Astrocyte (in vitro differentiated cells and primary cell): ENCODE measurements around the gene TMEM25. TPM values are rescaled to one million over a fixed set of nuclear protein-coding genes. Genes with fewer than 3 reads are reported as not detected.

Experiments used
- DNase-seq: peaks from one replicate; pipeline ENCODE4 v3.0.0-alpha.2; 2010; ENCODE audit warnings: low read depth
- FAIRE-seq: peaks from 2 replicates; lab custom pipeline; 2011; peaks lifted over from hg19 to GRCh38; lab: Jason Lieb, UNC
- H2AFZ ChIP-seq: 2 replicates; pipeline ENCODE4 v1.6.0; 2012; ENCODE audit warnings: low read depth, low read length, inconsistent platforms
- H3K27ac ChIP-seq: 2 replicates; pipeline ENCODE4 v1.5.1; 2011; ENCODE audit warnings: low read depth, low read length, inconsistent platforms
- H3K27me3 ChIP-seq: 2 replicates; pipeline ENCODE4 v1.6.0; 2011; ENCODE audit warnings: low read length, inconsistent platforms; ENCODE audit not compliant: insufficient read depth
- H3K36me3 ChIP-seq: 2 replicates; pipeline ENCODE4 v1.5.1; 2011; ENCODE audit warnings: low read length, inconsistent platforms; ENCODE audit not compliant: insufficient read depth
- H3K4me1 ChIP-seq: 2 replicates; pipeline ENCODE4 v1.5.1; 2011; ENCODE audit warnings: low read length, inconsistent platforms; ENCODE audit not compliant: insufficient read depth
- H3K4me2 ChIP-seq: 2 replicates; pipeline ENCODE4 v1.6.0; 2012; ENCODE audit warnings: low read length, inconsistent platforms
- H3K4me3 ChIP-seq: 2 replicates; pipeline ENCODE4 v1.5.1; 2011; ENCODE audit warnings: low read depth, mild to moderate bottlenecking, low read length, inconsistent platforms; ENCODE audit not compliant: insufficient read depth
- H3K79me2 ChIP-seq: 2 replicates; pipeline ENCODE4 v1.6.0; 2012; ENCODE audit warnings: mild to moderate bottlenecking, low read length, inconsistent platforms; ENCODE audit not compliant: insufficient read depth
- H3K9ac ChIP-seq: 2 replicates; pipeline ENCODE4 v1.6.0; 2012; ENCODE audit warnings: mild to moderate bottlenecking, low read length, inconsistent platforms
- H3K9me3 ChIP-seq: 2 replicates; pipeline ENCODE4 v1.5.1; 2012; ENCODE audit warnings: low read depth, mild to moderate bottlenecking, low read length, inconsistent platforms; ENCODE audit not compliant: insufficient read depth
- H4K20me1 ChIP-seq: 2 replicates; pipeline ENCODE4 v1.6.0; 2012; ENCODE audit warnings: low read length, inconsistent platforms; ENCODE audit not compliant: insufficient read depth
- H3K27ac Mint-ChIP-seq: one replicate; pipeline ENCODE4 v1.8.0; 2021; ENCODE audit warnings: mild to moderate bottlenecking, mixed read lengths; ENCODE audit not compliant: unreplicated experiment
- H3K27me3 Mint-ChIP-seq: one replicate; pipeline ENCODE4 v1.8.0; 2021; ENCODE audit warnings: low read depth, mixed read lengths; ENCODE audit not compliant: unreplicated experiment
- H3K36me3 Mint-ChIP-seq: one replicate; pipeline ENCODE4 v1.8.0; 2021; ENCODE audit warnings: low read depth, mixed read lengths; ENCODE audit not compliant: unreplicated experiment
- H3K4me1 Mint-ChIP-seq: one replicate; pipeline ENCODE4 v1.8.0; 2021; ENCODE audit warnings: low read depth, mixed read lengths; ENCODE audit not compliant: unreplicated experiment
- H3K4me3 Mint-ChIP-seq: one replicate; pipeline ENCODE4 v1.8.0; 2021; ENCODE audit warnings: mild to moderate bottlenecking, moderate library complexity, mixed read lengths; ENCODE audit not compliant: unreplicated experiment
- H3K9me3 Mint-ChIP-seq: one replicate; pipeline ENCODE4 v1.8.0; 2021; ENCODE audit warnings: mild to moderate bottlenecking, mixed read lengths; ENCODE audit not compliant: unreplicated experiment
- CTCF ChIP-seq: IDR thresholded peaks from 2 replicates; pipeline ENCODE4 v1.5.1; 2011; ENCODE audit warnings: low read depth, mild to moderate bottlenecking, inconsistent platforms, low read length, moderate library complexity; ENCODE audit not compliant: insufficient read depth
- EZH2 ChIP-seq: IDR thresholded peaks from 2 replicates; pipeline ENCODE4 v1.6.1; 2012; ENCODE audit warnings: mild to moderate bottlenecking, low read length, inconsistent platforms; ENCODE audit not compliant: insufficient read depth
- total RNA-seq: library from RNA; stranded (reverse); gene quantifications from 2 replicates; pipeline ENCODE4 v1.2.1, GENCODE V29; 2021

The TMEM25 gene
- total RNA-seq, 1 donor from 2014 or later = 19.0 TPM

- H3K27ac Mint-ChIP-seq = no peak overlapping the region
- Histone ChIP-seq H3K79me2 (no peaks in the 10 kb centered on the region), H3K9me3 (no peaks in the 10 kb centered on the region), H3K9ac (no peak overlapping the region), H2AFZ (no peak overlapping the region), H3K4me3 (no peak overlapping the region), H3K36me3 (peaks cover 2% of the 10 kb centered on the region), H3K4me1 (no peaks in the 10 kb centered on the region), H3K27ac (no peak overlapping the region), H3K4me2 (no peak overlapping the region), H4K20me1 (no peaks in the 10 kb centered on the region), H3K27me3 (no peaks in the 10 kb centered on the region)
- no peaks in the 10 kb centered on the region for H3K27me3 Mint-ChIP-seq
- H3K9me3 Mint-ChIP-seq = no peaks in the 10 kb centered on the region
- no peak for DNase-seq
- FAIRE-seq = no peak
- H3K4me3 Mint-ChIP-seq = no peak overlapping the region
- peaks cover 16% of the 10 kb centered on the region for H3K36me3 Mint-ChIP-seq
- TF ChIP-seq EZH2 = no peak
- TF ChIP-seq CTCF = no peak
- H3K4me1 Mint-ChIP-seq = peaks cover 2% of the 10 kb centered on the region
Observed at GRCh38 chr11:118537409-118537980, 6.5 kb downstream of the TMEM25 start.

DNA sequence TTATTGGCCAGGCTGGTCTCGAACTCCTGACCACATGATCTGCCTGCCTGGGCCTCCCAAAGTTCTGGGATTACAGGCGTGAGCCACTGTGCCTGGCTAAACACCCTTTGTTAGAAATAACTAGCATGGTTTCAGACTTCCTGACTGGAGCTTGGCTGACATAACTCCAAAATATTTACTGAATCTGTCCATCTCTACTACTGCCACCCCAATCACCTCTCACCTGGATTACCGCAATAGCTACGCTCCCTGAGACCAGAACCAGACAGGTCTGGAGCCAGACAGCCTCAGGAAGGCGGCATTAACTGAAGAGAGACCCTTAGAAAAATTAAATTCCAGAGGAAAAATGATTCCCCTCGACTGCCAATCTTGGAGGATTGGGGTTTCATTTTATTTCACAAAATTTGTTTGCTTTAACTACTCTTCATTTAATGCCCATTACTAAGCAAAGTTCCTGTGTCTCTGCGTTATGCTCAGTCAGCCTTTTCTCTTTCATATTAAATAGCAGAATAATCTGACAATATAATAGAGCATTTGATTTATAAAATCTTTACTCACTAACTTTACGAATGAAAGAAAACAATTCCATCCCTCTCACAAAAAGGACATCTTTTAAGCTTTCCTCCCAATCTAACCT, 13.1 kb downstream of the TMEM25 start:
- FAIRE-seq (no peak), DNase-seq (no peak)
- Histone ChIP-seq H3K4me1 (no peaks in the 10 kb centered on the region), H3K27ac (no peak overlapping the region), H3K4me3 (no peak overlapping the region), H3K36me3 (peaks cover 2% of the 10 kb centered on the region), H3K9me3 (no peaks in the 10 kb centered on the region), H4K20me1 (no peaks in the 10 kb centered on the region), H2AFZ (no peak overlapping the region), H3K79me2 (no peaks in the 10 kb centered on the region), H3K4me2 (no peak overlapping the region), H3K27me3 (no peaks in the 10 kb centered on the region), H3K9ac (no peak overlapping the region)
- no peak overlapping the region for H3K27ac Mint-ChIP-seq
- no peaks in the 10 kb centered on the region for H3K4me1 Mint-ChIP-seq
- H3K4me3 Mint-ChIP-seq = no peak overlapping the region
- no peaks in the 10 kb centered on the region for H3K9me3 Mint-ChIP-seq
- peaks cover 2% of the 10 kb centered on the region for H3K27me3 Mint-ChIP-seq
- no peak for TF ChIP-seq EZH2
- TF ChIP-seq CTCF = no peak
- H3K36me3 Mint-ChIP-seq = peaks cover 21% of the 10 kb centered on the region

DNA sequence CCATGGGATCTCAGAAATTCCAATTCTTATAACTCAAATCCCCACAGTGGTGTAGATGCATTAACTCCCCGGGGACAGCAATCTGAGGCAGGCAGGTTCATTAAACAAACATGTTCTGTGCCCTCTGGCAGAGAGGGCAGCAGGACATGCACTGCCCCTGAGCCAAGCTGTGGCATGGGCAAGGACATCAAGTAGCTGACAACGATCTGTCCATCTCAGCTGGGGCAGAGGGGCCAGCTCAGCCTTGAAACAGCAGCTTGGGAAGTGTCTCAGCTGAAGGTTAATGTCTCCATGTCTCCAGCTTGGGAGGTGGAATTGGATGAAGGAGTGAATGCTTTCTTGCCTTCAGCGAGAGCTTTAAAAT, 13.6 kb downstream of the TMEM25 start:
- H3K27ac ChIP-seq = no peak overlapping the region
- TF ChIP-seq EZH2 (no peak), CTCF (no peak)
- no peak overlapping the region for H3K4me3 Mint-ChIP-seq

More for the DNA sequence above, 13.6 kb downstream of the TMEM25 start:
- FAIRE-seq = no peak
- Histone ChIP-seq H3K4me1 (no peaks in the 10 kb centered on the region), H3K79me2 (no peaks in the 10 kb centered on the region), H3K36me3 (peaks cover 2% of the 10 kb centered on the region), H3K9ac (no peak overlapping the region), H3K9me3 (no peaks in the 10 kb centered on the region), H3K4me2 (no peak overlapping the region), H2AFZ (no peak overlapping the region), H3K4me3 (no peak overlapping the region), H3K27me3 (no peaks in the 10 kb centered on the region), H4K20me1 (no peaks in the 10 kb centered on the region)
- no peak for DNase-seq
- H3K9me3 Mint-ChIP-seq = no peaks in the 10 kb centered on the region
- H3K27ac Mint-ChIP-seq = no peak overlapping the region
- peaks cover 21% of the 10 kb centered on the region for H3K36me3 Mint-ChIP-seq
- no peaks in the 10 kb centered on the region for H3K4me1 Mint-ChIP-seq
- H3K27me3 Mint-ChIP-seq = peaks cover 2% of the 10 kb centered on the region
